WTC11 (cell line): Measurements from ENCODE around the gene RPH3AL. TPM values are rescaled to one million over a fixed set of nuclear protein-coding genes. Genes with fewer than 3 reads are reported as not detected.

ENCODE experiments used
- ATAC-seq: fragments of 200-7000 bp; cut with Tn5 transposase; 2 replicates; pipeline ENCODE4 v1.10.0; 2021; ENCODE audit warnings: mild to moderate bottlenecking, moderate library complexity
- CTCF ChIA-PET: fragments of 300-600 bp; sonication (Branson Sonifier 250); formaldehyde crosslinking; loops from one replicate; lab custom pipeline; 2021; ENCODE audit warnings: antibody characterized with exemption; lab: Charles Lee
- POLR2A ChIA-PET: fragments of 350-600 bp; sonication (Branson Sonifier 250); formaldehyde crosslinking; loops from one replicate; lab custom pipeline; 2021; ENCODE audit warnings: antibody characterized with exemption; lab: Charles Lee
- DNase-seq: peaks from one replicate; pipeline ENCODE4 v3.0.0; 2021; ENCODE audit warnings: low spot score
- H3K27ac Mint-ChIP-seq: 2 replicates; pipeline ENCODE4 v1.8.0; 2021; ENCODE audit warnings: mixed read lengths
- H3K27me3 Mint-ChIP-seq: 2 replicates; pipeline ENCODE4 v1.8.0; 2021; ENCODE audit warnings: low read depth, mild to moderate bottlenecking, moderate library complexity, mixed read lengths
- H3K36me3 Mint-ChIP-seq: 2 replicates; pipeline ENCODE4 v1.8.0; 2021; ENCODE audit warnings: mixed read lengths
- H3K4me1 Mint-ChIP-seq: 2 replicates; pipeline ENCODE4 v1.8.0; 2022; ENCODE audit warnings: mixed read lengths
- H3K4me3 Mint-ChIP-seq: 2 replicates; pipeline ENCODE4 v1.8.0; 2021; ENCODE audit warnings: mild to moderate bottlenecking, moderate library complexity, mixed read lengths
- H3K9me3 Mint-ChIP-seq: 2 replicates; pipeline ENCODE4 v1.8.0; 2021; ENCODE audit warnings: mixed read lengths
- AR ChIP-seq: fragments of 250-450 bp; sonication (Bioruptor Pico); IDR thresholded peaks from 2 replicates; pipeline ENCODE4 v1.9.0; 2021; ENCODE audit warnings: mild to moderate bottlenecking
- ATF1 ChIP-seq: sonication (generic); formaldehyde crosslinking; IDR thresholded peaks from 2 replicates; pipeline ENCODE4 v1.8.1; 2023; ENCODE audit warnings: mild to moderate bottlenecking, moderate library complexity, missing genetic modification reagents
- CBFB ChIP-seq: sonication (generic); formaldehyde crosslinking; IDR thresholded peaks from 2 replicates; pipeline ENCODE4 v1.8.1; 2022; ENCODE audit warnings: mild to moderate bottlenecking, low read depth, missing genetic modification reagents
- CDX4 ChIP-seq: fragments of 250-450 bp; sonication (Bioruptor Pico); IDR thresholded peaks from 2 replicates; pipeline ENCODE4 v1.9.0; 2021; ENCODE audit warnings: moderate library complexity, mild to moderate bottlenecking, inconsistent platforms, borderline replicate concordance
- CREB1 ChIP-seq: sonication (generic); formaldehyde crosslinking; IDR thresholded peaks from 2 replicates; pipeline ENCODE4 v1.8.0; 2023; ENCODE audit warnings: mild to moderate bottlenecking, missing genetic modification reagents
- CREM ChIP-seq: sonication (generic); formaldehyde crosslinking; IDR thresholded peaks from 2 replicates; pipeline ENCODE4 v1.8.1; 2022; ENCODE audit warnings: mild to moderate bottlenecking, missing genetic modification reagents, moderate library complexity
- ELF4 ChIP-seq: sonication (generic); formaldehyde crosslinking; IDR thresholded peaks from 2 replicates; pipeline ENCODE4 v1.8.1; 2022; ENCODE audit warnings: low read depth, mild to moderate bottlenecking, moderate library complexity, missing genetic modification reagents
- ESRRA ChIP-seq: sonication (generic); formaldehyde crosslinking; IDR thresholded peaks from 2 replicates; pipeline ENCODE4 v1.8.1; 2022; ENCODE audit warnings: mild to moderate bottlenecking, missing genetic modification reagents, borderline replicate concordance
- FOXK1 ChIP-seq: sonication (generic); formaldehyde crosslinking; IDR thresholded peaks from 2 replicates; pipeline ENCODE4 v1.8.0; 2022; ENCODE audit warnings: mild to moderate bottlenecking, moderate library complexity, missing genetic modification reagents
- HMGXB4 ChIP-seq: sonication (generic); formaldehyde crosslinking; IDR thresholded peaks from 2 replicates; pipeline ENCODE4 v1.8.1; 2023; ENCODE audit warnings: mild to moderate bottlenecking, moderate library complexity, missing genetic modification reagents
- JAZF1 ChIP-seq: fragments of 250-450 bp; sonication (Bioruptor Pico); IDR thresholded peaks from 2 replicates; pipeline ENCODE4 v1.9.0; 2021; ENCODE audit warnings: moderate library complexity, mild to moderate bottlenecking, inconsistent platforms
- MLX ChIP-seq: sonication (generic); formaldehyde crosslinking; IDR thresholded peaks from 2 replicates; pipeline ENCODE4 v1.8.1; 2023; ENCODE audit warnings: mild to moderate bottlenecking, missing genetic modification reagents, moderate library complexity
- NFYB ChIP-seq: sonication (generic); formaldehyde crosslinking; conservative IDR thresholded peaks from 2 replicates; pipeline ENCODE4 v1.8.0; 2022; ENCODE audit warnings: low read depth, missing genetic modification reagents
- OVOL2 ChIP-seq: fragments of 250-450 bp; sonication (Bioruptor Pico); IDR thresholded peaks from 2 replicates; pipeline ENCODE4 v1.9.0; 2021; ENCODE audit warnings: mild to moderate bottlenecking, borderline replicate concordance
- PRDM15 ChIP-seq: sonication (generic); formaldehyde crosslinking; IDR thresholded peaks from 2 replicates; pipeline ENCODE4 v1.8.0; 2022; ENCODE audit warnings: missing genetic modification reagents
- TEAD4 ChIP-seq: sonication (generic); formaldehyde crosslinking; IDR thresholded peaks from 2 replicates; pipeline ENCODE4 v1.8.0; 2022; ENCODE audit warnings: mild to moderate bottlenecking, missing genetic modification reagents
- TP53 ChIP-seq: sonication (generic); formaldehyde crosslinking; IDR thresholded peaks from 2 replicates; pipeline ENCODE4 v1.8.1; 2023; ENCODE audit warnings: mild to moderate bottlenecking, missing genetic modification reagents
- ZBTB21 ChIP-seq: sonication (generic); formaldehyde crosslinking; IDR thresholded peaks from 2 replicates; pipeline ENCODE4 v1.8.1; 2023; ENCODE audit warnings: mild to moderate bottlenecking, missing genetic modification reagents, borderline replicate concordance
- ZNF121 ChIP-seq: sonication (generic); formaldehyde crosslinking; IDR thresholded peaks from 2 replicates; pipeline ENCODE4 v1.8.0; 2023; ENCODE audit warnings: missing genetic modification reagents
- ZNF317 ChIP-seq: sonication (generic); formaldehyde crosslinking; IDR thresholded peaks from 2 replicates; pipeline ENCODE4 v1.8.1; 2023; ENCODE audit warnings: low read depth, mild to moderate bottlenecking, moderate library complexity, missing genetic modification reagents, borderline replicate concordance
- ZNF396 ChIP-seq: fragments of 250-450 bp; sonication (Bioruptor Pico); IDR thresholded peaks from 2 replicates; pipeline ENCODE4 v1.8.0; 2021; ENCODE audit warnings: mild to moderate bottlenecking, moderate library complexity, borderline replicate concordance
- ZNF416 ChIP-seq: fragments of 250-450 bp; sonication (Bioruptor Pico); IDR thresholded peaks from 2 replicates; pipeline ENCODE4 v1.9.0; 2021; ENCODE audit warnings: mild to moderate bottlenecking, inconsistent platforms
- ZNF512 ChIP-seq: sonication (generic); formaldehyde crosslinking; IDR thresholded peaks from 2 replicates; pipeline ENCODE4 v1.8.1; 2022; ENCODE audit warnings: missing genetic modification reagents, borderline replicate concordance
- ZNF671 ChIP-seq: fragments of 250-450 bp; sonication (Bioruptor Pico); IDR thresholded peaks from 2 replicates; pipeline ENCODE4 v1.8.0; 2021; ENCODE audit warnings: mild to moderate bottlenecking
- total RNA-seq: library from RNA; stranded (reverse); gene quantifications from 3 replicates; pipeline ENCODE4 v1.2.3, GENCODE V29; 2021

The RPH3AL gene
- total RNA-seq, 1 experiment from 2014 or later = 2.0 TPM

GRCh38 chr17:165939-166338 is 186.7 kb downstream of the RPH3AL start:
- Mint-ChIP-seq H3K9me3 (no peaks in the 10 kb centered on the region), H3K27ac (no peak overlapping the region), H3K4me3 (no peak overlapping the region), H3K27me3 (no peaks in the 10 kb centered on the region), H3K36me3 (no peaks in the 10 kb centered on the region), H3K4me1 (no peaks in the 10 kb centered on the region)
- POLR2A ChIA-PET = no interaction called here
- TF ChIP-seq ELF4 (CRISPR knock-in tag) = no peak
- TF ChIP-seq MLX = no peak
- TF ChIP-seq ESRRA (CRISPR knock-in tag) = no peak
- TF ChIP-seq ZNF671 = no peak
- TF ChIP-seq ZNF416 = no peak
- TF ChIP-seq CBFB (CRISPR knock-in tag) = no peak
- TF ChIP-seq OVOL2 (CRISPR knock-in tag) = no peak
- TF ChIP-seq ZNF512 (CRISPR knock-in tag) = no peak
- no peak for TF ChIP-seq CREM (CRISPR knock-in tag)
- no peak for TF ChIP-seq ZNF121 (CRISPR knock-in tag)
- no peak for TF ChIP-seq CREB1 (CRISPR knock-in tag)
- TF ChIP-seq TEAD4 (CRISPR knock-in tag) = no peak
- TF ChIP-seq ZBTB21 (CRISPR knock-in tag) = no peak
- no peak for TF ChIP-seq ZNF317 (CRISPR knock-in tag)
- CTCF ChIA-PET = interaction anchor here (1.3 to 2.8 kb wide), 2 partner anchors 143 to 240 kb away, joined by 3 to 9 read pairs; no protein-coding TSS in a partner anchor
- no peak for ATAC-seq
- no peak for DNase-seq

- no peaks in the 10 kb centered on the region for H3K4me1 Mint-ChIP-seq
- no peak overlapping the region for H3K4me3 Mint-ChIP-seq
- H3K27me3 Mint-ChIP-seq = no peaks in the 10 kb centered on the region
- no peaks in the 10 kb centered on the region for H3K36me3 Mint-ChIP-seq
- H3K9me3 Mint-ChIP-seq = no peaks in the 10 kb centered on the region
- peak; percentile 59 for DNase-seq
- ChIA-PET POLR2A (no interaction called here), CTCF (interaction anchor here (0.6 to 2.8 kb wide), 16 partner anchors 12 to 536 kb away, joined by 3 to 10 read pairs (median 3); no protein-coding TSS in a partner anchor)
- peak overlapping the region; percentile 69 for H3K27ac Mint-ChIP-seq
- peak; percentile 77 for ATAC-seq
- TF ChIP-seq HMGXB4 (CRISPR knock-in tag) = no peak
- no peak for TF ChIP-seq CDX4 (CRISPR knock-in tag)
- no peak for TF ChIP-seq PRDM15 (CRISPR knock-in tag)
- TF ChIP-seq FOXK1 (CRISPR knock-in tag) = no peak
- TF ChIP-seq ZNF396 (CRISPR knock-in tag) = no peak
- TF ChIP-seq ZNF317 (CRISPR knock-in tag) = no peak
- no peak for TF ChIP-seq JAZF1
- no peak for TF ChIP-seq TP53 (CRISPR knock-in tag)
- no peak for TF ChIP-seq NFYB (CRISPR knock-in tag)
- TF ChIP-seq ATF1 = no peak
- TF ChIP-seq AR (CRISPR knock-in tag) = no peak
Measured at GRCh38 chr17:164303-165235, 188.0 kb downstream of the RPH3AL start.
